ENCODE data around the gene GRID1.

GRID1 gene

DNA sequence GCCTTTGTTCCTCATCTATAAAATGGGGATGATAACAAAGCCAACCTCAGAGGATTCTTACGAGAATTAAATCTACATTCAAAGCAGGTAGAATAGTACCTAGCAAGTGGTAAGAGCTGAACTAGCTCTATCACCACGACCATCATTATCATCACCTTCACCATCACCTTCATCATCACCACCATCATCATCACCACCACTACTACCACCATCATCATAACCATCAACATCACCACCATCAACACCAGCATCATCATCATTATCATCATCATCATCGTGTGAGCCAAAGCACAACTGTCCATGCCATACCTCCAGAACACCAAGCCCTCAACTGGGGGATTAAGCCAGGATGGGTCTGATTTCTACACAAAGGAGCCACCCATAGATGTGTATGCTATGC, 206.8 kb downstream of the GRID1 start:
- no peak for DNase-seq

DNA sequence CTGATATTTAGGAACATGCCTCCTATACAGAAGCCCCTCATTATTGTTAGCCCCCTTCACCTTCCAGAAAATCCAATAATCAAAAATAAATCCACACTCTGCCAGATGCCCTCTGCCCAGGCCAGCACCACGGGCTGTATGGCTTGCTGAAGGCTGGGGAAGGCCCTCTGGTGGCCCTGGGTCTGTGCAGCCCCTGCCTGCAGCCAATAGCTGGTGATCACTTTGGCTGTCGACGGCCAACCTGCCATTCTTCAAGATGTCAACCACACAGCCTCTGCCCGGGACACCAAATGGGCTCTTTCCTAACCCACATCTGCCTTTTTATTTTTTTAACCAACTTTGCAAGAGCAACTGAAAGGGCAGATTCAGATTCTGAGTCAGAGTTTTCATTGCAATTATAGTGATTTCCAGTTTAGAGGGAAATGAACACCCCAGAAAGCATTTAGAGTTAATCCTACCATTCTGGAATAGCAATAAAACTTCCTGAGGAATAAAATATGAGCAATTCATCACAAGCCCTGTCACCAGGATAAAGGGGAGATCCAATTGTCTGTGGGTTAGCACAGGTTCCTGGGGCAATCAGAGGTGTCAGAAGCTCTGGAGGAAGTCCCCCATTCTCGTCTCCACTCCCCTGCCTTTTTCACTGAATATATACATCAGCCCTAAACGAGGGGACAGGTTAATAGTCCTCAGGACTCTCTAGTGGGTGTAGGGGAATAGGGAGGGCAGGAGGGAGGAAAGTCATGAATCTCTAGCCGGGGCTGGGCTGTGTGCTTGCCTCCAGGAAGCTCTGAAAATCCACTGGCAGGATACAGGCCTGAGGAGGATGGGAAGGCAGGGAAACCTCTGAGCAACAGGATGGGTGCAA, 211.3 kb downstream of the GRID1 start:
- no peak for DNase-seq

DNA sequence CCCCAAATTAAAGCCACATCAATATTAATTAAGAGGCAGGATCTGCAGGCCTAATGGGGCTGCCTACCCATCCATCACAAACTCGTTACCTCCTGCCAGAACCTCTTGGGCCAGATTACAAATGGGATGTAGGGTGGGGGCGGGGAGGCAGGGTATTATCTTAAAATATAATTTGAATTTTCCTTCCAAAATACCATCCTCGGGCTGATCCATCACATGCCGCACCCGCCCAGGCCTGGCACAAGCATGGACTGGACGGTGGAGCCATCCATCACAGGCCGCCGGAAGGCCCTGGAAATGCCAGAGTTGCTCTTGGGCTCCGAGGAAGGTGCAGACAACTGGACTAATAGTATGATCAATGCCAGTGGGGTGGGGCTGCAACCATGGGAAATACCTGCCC, 212.8 kb downstream of the GRID1 start:
- DNase-seq: no peak

DNA sequence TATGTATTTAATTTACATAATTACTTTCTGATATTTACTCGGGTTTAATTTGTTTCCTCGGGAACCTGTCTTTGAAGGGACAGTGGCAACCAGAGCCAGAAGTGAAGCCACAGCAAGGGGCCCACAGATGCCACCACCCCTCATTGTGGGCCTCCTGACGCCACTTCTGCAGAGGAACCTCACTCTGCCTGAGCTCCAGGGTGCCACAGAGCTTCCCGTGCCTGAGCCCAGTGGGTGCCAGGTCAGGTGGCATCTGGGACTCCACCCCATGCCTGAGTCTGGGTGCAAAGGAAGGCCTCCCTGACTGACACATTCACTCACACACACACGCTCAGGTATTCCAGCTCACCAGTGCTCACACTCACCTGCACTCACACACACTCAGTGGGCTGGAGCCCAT, 213.7 kb downstream of the GRID1 start:
- no peak for DNase-seq

DNA sequence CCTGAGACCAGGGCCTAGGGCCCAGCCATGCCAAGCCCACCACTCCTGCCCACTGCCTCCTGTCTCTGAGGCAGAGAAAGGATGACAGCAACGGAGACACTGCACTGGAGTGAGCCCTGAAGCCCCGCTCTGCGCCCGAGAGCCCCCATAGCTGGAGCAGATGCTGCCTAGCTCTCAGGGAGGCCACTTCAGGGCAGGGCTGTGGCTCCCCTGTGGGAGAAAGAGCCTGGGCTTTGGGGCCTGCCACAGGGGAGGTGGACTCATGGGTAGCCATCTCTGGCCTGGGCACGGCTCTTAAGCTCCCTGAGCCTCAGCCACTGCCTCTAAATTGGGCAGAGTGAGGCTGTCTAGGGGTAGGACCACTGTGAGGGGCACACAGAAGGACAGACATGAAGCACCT, 214.2 kb downstream of the GRID1 start:
- no peak for DNase-seq

DNA sequence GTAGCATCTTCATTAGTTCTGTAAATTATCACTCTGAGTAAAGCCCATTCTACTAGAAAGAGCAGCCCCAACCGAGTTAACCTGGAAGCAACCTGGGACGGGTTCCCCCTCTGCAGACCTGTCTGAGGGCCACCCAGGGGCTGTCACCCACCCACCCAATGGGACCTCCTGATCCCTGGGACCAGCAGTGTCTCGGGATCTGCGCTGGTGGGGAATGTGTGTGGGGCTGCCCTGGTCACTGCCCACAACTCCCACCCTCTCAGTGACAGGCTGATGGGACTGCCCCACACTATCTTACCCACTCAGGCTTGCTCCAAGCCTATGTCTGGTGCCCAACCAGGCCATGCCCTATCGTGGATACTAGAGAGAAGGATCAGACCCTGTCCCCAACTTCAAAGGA, 215.0 kb downstream of the GRID1 start:
- DNase-seq: no peak

DNA sequence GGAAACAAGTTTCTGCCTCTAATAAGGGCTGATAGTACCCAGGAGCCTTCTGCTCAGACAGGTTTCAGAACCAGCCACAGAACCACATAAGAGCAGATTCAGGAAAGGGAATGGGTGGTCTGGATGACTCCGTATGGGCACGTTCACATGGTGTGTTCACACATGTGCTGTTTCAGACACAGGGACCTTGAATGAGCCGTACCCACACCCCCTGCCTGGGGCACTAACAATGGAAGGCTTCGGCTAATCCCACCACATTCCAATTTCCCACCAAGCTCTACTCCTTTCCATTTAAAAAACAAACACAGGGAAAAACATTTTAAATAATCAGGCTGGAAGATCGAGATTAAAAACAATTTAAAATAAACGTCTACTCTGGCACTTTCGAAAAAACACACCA, 217.3 kb downstream of the GRID1 start:
- DNase-seq: no peak

DNA sequence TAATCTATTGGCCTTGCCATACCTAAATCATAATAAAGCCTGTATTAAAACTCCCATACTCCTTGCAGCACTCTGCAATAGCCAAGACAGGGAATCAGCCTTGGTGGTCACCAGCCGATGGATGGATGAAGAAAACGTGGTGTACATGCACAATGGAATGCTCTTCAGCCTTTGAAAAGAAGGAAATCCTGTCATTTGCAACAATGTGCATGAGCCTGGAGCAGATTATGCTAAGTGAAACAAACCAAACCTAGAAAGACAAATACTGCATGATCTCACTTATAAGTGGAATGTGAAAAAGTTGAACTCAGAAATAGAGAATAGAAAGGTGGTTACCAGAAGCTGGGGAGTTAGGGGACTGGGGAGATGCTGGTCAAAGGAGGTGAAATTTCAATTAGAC, 218.5 kb downstream of the GRID1 start:
- DNase-seq: no peak

DNA sequence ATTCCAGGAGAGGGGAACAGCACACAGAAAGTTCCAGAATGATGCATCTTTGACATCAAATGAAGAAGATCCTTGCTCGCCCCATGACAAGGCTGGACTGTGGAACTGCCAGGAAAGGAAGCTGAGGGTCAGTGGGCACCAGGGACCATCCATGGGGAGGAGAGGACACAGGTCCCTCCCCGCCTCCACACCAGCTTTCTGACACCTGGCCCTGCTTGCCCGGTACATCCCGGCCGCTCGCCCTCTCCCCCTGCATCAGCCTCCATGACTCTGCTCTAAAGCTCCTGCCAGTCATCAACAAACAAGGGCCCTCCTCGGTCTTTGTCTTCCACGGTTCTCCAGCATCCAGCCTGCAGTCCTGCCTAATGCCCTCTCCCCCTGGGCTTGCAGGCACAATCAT, 222.3 kb downstream of the GRID1 start:
- no peak for DNase-seq

DNA sequence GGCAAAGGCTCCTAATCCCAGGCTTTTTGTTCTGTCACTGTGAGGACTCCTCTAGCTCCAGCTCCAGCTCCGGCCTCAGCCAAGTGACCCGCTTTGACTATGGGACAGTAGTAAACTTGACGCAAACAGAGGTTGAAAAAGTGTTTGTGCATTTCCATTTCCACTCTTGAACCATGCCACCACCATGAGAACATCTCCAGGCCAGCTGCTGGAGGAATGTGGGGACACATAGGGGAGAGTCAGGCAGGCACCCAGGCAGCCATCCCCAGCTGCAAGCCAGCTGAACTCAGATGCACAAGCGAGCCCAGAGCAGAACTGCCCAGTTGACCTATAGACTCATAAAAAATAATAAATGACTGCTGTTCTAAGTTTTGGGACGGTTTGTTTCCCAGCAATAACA, 224.7 kb downstream of the GRID1 start:
- DNase-seq: no peak

DNA sequence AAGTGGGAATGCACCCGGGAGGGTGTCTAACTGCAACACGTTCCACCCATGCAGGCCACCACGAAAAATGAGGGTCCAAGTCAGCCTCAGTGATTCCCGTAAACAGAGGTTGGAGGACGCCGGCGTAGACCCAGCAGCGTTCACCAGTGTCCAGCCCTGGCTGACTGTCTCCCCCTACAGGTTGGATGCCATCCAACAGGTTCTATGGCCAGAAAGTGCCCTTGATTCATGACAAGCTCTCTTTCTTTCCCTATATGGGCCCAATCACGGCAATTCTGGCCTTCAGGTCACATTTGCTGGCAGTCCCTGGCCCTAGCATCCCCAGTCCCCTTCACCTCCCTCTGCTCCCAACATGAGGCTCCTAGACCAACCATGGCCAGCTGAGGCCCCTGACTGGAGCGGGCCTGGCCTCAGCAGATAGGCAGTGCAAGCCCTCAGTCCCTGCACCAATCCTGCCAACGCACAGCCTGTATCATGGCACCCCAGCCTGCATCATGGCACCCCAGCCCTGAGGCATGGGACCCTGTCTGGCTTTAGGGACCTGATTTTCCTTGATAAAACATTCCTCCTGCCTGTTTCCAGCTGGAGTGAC, 227.4 kb downstream of the GRID1 start:
- DNase-seq: peak; percentile 55

DNA sequence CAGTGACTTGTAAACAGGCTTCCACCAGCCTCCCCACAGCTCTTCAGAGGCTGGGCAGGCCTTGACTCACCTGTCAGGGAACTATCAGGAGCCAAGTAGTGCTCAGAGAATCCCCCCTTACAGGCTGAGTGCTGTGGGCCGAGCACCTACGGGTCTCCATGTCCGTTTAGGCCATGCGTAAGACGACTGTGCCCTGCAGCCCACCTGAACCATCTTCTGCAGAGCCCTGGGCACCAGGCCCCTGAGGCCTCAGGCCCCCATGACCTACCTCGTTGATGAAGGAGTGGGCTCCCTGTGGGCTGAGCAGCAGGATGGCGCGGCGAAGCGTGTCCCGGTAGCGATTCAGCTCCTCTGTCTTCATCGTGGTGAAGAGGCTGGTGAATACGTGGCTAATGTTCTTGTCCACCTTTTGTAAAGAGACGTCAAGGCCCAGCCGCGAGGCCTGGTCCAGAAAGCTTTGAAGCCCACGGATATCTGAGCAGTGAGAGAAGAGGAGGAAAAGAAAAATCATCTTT, 228.0 kb downstream of the GRID1 start:
- no peak for DNase-seq

DNA sequence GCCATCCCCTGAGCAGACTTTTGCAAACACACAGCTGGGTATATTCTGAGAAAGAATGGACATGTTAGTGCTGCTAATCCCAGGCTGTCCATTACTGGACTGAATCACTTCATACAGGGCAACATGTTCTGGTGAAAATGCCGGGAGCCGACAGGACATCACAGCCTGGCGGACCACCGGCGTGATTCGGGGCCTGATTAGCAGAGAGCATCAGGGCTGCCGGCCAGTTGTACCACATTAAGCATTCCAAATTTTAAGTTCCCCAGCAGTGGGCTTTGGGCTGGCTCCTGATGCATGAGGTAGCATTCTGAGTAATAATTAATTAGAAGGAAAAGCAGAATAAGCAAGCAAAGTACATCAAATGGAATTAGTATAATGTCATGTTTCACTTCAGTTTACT, 229.0 kb downstream of the GRID1 start:
- no peak for DNase-seq

DNA sequence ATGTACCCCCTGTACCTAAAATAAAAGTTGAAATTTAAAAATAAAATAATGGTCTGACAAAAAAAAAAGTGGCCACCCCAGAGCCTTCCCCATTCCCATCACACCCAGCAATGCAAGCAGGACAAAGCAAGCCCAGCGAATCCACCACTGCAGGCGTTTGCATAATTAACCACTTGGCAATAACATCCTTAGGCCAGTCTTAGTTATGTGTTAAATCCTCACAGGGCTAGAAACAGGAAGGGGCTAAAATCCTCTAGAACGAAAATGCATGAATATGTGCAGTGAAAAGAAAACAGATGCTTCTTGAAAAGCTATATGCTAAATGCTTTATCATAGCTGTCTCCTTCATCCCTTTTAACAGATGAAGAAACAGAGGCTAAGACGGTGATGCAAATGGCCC, 229.7 kb downstream of the GRID1 start:
- DNase-seq: no peak

DNA sequence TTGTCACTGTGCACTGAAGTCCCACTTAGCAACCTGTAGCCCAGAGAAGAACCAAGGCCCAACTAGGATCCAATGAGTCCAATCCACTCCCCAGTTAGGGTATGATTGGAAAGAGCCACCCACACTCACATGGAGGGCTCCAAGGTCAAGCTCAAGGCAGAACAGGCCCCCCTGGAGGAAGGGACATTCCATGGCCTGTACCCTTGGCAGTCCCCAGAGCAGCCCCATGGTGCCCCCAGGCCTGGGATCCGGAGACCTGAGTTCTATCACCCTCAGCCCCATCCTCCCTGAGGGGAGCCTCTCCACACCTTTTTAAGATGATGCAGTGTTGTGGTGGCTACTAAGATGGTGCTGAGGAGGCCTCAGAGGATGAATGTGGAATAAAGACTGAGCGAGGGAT, 231.4 kb downstream of the GRID1 start:
- DNase-seq: no peak

DNA sequence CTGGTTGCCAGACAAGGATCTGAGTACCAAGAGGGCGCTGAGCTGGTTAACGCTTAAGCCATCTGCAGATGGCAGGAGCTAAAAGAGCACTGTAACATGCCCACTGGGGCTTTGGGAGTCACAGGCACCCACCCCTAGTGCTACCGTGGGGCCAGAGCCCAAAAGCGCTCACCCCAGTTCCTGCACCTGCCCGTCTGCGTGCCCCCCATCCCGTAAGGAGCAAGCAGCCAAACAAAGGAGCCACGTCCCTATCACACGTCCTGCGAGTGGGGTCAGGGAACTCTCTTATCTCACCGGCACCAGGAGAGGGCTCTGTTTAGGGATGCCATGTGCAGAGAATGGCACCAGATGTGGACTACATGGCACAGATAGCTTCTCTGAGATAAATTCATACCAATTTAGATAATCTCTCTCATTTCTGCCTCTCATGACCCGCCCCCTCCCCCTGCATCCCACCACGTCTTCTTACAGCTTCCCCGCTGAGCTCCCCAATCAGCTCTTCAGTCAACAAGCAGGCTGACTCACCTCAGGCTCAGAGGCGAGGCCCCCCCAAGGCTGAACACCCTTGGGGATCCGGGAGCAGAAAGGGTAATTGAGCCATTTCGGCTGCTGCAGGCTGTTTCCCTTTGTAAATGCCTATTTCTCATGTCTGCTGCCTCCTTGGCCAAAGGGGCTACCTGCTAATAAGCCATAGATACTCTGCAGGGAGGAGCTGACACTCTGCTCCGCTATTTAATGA, 235.7 kb downstream of the GRID1 start:
- DNase-seq: no peak

DNA sequence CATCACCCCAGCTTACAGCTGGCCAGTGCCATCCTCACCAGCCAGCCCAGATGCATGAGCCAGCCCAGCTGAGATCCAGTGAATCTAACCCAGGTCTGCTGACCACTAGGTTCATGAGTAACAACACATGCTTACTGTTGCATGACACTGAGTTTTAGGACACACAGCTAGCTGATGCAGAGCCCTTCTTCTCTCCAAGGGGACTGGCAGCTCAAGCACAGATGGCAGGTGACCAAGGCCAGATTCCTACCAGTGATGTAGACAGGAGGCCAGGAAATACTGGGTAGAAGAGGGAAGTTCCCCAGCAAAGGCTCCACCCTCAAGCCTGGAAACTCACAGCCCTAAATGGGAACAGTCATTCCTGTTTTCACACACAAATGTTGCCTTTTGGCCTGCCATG, 236.6 kb downstream of the GRID1 start:
- no peak for DNase-seq

DNA sequence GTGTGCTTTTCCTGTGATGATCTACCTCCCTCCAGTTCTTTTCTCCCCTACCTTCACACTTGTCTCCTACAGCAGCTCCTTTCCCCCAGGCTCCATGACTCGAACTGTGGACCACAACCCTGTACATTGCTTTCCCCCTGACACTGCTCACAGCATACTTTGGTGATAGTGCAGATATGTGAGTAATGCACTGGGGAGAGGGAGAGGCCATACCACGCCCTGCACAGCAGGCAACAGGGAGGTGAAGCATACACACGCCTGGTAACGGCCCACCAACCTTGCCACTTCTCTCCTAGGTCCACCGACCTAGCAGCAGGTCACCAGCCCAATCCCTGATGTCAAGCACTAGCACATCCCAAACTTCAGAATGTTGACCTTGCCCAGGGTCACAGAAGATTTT, 238.2 kb downstream of the GRID1 start:
- no peak for DNase-seq

DNA sequence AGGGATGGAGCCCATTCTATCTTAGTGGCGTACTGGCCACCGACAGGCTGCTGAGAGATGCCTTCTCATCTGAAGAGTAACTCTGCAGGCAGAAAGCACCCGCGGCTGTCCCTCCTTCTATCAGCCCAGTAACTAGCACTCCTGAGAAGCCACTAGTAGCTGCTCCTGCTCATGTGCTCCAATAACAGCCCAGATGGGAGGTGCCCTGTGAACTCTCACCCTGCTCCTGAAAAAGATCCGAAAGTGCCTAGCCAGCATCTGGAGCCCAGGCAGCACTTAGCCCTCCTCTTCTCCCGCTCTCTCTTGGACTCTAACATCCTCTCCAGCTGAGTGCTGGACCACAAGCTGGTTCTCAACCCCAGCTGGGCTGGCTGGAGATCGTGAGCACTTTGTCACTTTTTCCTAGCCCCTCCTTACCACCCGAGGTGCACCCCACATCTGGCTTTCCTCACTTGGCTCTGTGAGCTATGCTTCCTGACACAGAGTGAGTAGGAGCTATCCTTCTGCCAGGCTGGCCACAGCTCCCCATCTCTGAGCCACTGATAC, 239.2 kb downstream of the GRID1 start:
- no peak for DNase-seq

DNA sequence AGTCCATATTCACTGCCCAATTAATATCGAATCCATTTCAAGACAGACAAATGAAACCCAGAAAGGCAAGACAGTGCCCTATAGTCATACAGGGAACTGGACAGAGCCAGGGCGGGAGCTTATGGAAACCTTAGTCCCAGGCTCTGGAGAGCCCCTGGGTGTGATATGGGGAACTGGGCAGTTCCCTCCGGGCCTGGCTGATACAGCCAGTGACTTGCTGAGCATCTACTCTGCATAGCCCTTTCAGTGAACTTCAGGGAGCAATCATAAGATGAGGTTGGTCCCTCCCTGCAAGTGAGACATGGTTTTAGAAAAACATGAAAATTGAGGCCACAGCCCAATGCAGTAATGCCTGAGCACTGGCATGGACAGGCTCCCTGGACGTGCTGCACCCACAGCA, 241.9 kb downstream of the GRID1 start:
- DNase-seq: no peak

DNA sequence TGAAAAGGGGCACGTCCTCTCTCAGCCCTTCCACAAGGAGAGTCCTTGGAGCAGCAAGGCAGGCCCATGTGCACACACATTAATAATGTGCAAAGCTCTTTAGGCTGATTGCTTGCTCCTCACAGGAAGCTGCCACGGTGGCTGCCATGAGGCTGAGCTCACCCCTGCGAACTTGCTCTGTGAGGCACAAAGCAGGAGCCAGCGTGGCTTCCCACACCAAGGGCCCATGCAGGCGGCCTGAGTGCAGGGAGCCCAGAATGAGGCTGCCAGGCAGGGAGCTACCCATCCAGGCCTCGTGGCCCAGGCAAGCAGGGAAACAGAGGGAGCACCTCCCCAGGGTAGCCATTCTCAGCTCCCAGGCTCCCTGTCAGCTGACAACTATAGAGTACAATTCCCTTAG, 242.9 kb downstream of the GRID1 start:
- no peak for DNase-seq

DNA sequence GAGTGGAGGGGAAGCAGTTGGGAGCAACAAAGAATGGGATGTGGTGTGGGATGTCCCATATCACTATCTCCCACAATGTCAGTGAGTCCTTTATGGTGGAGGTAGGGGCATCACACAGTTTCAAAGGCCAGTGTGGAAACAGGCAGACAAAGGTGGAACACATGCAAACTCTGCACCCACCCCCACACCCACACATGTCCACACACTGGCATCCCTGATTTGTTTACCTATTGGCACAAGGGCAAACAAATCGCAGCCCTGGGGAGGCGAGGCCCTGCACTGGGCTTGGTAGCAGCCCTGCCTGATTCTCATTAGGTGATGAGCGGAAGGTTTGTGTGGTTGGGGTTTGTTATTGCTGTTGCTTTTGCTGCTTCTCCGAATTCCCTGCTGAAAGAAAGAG, 243.3 kb downstream of the GRID1 start:
- no peak for DNase-seq

DNA sequence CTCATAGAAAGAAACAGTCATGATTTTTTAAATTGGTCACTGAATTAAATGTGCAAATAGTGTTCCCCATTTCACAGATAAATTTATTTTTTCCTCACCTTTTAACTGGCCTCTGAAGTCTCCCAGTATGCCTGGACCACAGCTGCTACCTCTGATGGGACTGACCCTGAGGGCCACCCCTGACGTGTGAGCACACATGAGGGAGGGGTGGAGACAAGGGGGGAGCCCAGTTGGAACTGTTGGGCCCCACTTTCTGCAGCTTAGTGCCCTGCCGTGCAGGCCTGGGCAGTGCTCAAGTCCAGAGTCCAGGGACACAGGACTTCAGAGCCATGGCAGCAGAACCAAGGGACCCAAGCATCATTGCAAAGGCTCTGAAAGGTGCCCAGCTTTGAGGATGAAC, 243.9 kb downstream of the GRID1 start:
- no peak for DNase-seq

DNA sequence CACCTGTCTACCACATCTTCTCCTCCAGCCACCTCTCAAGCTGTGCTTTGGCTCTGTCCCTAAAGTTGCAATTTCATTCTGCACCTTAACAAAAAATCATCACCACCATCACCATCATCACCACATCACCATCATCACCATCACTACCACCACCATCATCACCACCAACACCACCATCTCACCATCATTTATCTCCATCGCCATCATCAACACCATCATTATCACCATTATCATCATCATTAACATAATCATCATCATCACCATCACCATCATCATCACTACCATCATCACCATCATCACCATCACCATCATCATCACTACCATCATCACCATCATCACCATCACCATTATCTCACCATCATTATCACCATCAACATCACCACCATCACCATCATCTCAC, 245.4 kb downstream of the GRID1 start:
- DNase-seq: no peak
